ENCODE results near the gene BTG4.

The BTG4 gene

DNA sequence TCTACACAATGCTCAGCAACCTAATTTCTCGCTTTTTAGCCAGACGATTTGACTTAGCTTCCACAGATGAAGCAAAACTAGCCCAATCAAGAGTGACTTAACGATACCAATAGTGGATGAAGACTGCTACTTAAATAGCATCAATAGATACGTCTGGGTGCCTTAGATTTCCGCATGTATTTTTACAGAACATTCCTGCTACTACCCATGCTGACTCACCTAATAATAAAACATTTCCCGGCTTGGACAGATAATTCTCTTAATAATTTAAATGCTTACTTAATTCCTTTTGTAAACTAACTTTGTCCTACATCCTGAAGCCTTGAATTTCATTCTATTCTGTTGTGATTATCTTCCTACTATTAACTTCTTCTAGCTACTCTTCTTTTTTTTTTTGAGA is 23.1 kb upstream of the BTG4 start:
- no peak for DNase-seq

DNA sequence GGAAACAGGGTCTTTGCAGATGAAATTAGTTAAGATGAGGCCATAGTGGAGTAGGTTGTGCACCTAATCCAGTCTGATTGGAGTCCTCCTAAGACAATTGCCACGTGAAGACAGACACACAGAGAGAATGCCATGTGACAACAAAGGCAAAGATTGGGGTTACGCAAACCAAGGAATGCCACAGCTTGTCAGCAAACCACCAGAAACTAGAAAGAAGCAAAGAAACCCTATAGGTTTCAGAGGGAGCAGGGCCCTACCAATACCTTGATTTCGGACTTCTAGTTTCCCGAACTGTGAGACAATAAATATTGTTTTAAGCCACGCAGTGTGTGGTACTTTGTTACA is 20.2 kb upstream of the BTG4 start:
- no peak for DNase-seq

DNA sequence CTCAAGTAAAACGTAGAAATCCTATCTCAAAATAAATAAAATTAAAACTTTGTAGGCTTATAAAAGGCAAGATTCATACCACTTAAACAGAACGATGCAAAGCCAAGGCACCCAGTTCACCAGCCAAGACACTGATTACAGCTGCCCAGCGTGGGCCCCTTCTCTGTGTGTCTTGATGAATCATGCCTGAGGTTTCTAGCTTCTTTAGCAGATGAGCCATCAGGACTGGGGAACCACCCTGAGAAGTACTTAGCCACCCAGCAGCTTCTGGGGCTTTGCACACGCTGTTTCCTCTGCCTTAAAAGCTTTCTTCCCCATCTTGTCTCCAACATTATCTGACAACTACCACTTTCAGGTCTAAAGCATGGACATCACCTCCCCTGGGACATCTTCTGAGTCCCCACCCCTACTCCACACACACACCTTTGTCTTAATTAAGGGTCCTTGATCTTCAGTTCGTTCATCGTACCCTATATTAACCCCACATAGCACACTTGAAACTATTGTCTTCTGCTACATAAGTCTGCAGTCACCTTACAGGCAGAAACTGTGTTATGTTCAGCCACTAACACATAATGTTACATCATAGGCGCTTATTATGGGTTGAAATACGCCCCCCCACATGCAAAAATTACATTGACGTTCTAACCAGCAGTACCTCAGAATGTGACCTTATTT is 19.6 kb upstream of the BTG4 start:
- peak; percentile 74 for DNase-seq

DNA sequence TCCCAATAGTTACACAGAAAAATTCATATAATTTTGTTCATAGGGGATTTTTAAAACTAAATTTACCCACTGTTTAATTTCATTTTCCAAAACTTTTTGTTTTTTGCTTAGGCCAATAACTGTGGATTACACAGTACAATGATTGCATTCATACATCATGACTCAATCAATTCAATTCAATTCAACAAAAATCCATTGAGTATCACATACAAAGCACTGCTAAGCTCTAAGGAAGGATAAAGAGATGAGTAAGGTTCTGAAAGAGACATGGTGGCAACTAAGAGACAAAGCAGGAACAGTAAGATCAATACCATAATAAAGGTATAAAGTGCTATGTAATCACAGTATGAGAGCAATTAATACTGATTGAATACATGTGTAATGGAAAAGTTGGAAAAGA is 18.9 kb upstream of the BTG4 start:
- no peak for DNase-seq

DNA sequence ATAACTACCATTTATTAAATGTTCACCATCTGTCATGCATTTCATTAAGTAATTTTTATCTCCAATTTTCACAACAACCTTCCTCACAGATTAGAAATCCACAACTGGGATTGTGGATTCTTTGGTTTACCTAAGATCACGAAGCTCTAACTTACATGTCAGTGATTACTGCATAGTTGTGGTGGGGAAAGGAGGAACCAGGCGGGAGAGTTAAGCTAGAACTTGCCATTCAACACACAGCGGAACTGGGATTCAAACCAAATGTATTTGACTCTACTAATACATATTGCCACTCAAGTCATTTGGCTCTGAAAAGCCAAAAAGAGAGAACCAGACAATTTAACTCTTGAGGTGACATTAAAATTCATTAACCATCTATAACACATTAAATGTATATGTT is 17.9 kb upstream of the BTG4 start:
- DNase-seq, result no peak

DNA sequence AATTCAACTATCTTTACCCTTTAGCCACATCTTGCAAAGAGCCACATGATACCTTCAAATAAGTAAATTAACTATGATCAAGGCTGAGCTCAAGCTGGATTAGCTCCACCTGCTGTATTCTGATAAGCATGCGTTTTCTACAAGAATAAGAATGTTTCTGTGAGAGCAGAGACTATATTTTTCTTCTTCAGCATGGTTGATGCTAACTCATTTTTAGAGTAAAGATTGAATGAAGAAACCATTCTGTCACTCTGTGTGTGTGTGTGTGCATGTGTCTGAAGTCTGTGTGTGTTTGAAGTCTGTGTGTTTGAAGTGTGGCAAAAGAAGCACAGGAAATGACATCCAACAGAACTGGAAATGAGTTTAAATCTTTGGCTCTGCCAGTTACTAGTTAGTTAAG is 16.4 kb upstream of the BTG4 start:
- no peak for DNase-seq

DNA sequence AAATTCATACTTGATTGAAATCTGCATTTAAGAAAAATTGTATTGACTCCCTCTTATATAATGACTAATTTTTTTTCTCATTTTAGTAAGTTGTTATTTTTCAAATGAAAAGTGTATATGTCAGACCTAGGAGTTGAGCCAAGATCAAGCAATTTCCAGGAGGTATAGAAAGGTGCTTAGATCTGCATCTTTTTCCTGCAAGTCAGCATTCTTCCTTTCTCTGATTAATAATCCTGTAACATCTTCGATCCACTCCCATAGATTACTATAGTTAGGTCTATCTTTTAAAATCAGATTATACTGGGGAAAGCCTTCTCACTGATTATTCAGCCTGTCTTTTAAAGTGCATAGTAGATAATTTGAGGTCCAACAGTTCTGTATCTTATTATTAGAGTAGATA is 15.1 kb upstream of the BTG4 start:
- DNase-seq, result no peak

DNA sequence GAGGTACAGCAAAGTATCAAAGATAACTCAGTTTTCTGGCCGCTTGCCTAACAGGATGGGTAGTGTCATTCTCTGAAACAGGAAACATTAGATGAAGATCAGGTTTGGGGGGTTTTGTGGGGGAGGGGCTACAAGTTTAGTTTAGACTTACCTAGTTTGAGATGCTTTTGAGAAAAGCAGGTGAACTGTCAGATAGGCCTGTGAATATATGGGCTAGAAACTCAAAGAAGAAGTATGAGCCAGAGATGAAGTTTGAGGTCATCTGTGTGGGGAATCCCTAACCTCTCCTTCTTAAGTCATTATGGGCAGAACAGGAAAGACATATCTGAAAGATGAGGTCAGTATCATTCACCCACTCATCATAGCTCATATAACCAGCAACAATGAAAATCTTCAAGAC is 14.3 kb upstream of the BTG4 start:
- no peak for DNase-seq

DNA sequence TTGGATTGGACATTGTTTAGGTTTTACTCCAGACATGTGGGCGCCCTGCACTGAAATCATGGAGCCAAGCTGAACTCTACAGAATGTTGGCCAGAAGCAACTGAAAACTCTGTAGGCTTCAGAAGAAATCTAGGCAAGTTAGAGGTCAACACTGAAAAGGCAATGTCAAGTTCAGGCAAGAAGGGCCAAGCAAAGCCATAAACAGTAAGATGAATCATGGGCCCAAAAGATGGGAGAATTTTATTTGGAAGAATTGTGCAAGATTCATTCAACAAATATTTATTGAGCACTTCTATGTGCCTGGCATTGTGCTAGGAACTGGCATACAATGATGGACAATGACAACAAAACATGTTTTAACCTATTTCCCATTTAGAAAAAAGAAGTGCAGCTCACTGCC is 13.3 kb upstream of the BTG4 start:
- DNase-seq, result no peak

DNA sequence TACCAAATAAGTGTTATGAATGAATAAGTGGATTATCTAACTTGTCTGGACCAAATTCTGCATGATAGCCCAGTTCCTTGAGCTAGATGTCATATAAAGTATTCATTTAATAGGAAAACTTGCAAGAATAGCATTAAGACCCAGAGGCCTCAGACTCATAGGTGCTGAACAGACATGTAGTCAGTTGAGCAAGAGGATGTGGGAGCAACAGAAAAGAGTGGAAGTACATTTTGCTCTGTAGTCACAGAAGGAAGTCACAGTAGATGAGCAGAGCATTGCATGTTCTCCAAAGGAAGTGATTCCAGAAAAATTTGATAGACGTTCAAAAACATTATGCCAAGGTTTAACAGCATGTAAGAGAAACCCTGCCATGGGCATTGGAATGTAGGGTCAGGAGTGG is 11.9 kb upstream of the BTG4 start:
- no peak for DNase-seq

DNA sequence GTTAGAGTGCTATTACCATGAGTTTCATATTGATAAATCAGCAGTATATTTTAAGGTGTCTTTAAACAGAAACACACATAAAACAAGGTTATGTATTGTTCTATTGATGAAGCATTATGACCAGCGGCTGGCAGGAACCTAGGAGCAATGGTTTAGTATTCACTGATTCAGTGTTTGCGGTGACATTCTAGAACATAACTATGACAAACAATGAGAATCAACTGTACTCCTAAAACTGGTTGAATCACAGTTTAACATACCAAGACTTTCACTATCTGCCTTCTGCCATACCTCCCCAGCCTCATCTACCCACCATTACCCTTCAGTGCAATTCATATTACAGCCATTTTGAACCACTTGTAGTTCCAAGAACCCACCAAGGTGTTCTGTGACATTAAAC is 11.2 kb upstream of the BTG4 start:
- no peak for DNase-seq

DNA sequence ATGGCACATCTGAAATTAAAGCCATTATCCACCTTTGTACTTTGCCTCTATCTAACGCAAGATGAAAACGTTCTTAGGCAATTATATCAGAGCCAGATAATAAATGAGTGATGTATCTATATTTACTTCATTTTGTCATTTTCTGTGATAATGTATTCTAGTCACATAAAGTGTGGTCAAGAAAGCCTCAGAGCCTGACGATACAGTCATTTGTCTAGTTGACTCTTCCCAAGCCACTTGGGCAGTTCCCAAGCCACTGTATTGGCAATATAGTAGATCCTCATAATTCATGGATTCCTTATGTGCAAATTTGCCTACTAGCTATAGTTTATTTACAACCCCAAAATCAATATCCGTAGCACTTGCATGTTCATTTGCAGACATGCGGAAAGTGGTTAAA is 10.2 kb upstream of the BTG4 start:
- DNase-seq, result no peak

DNA sequence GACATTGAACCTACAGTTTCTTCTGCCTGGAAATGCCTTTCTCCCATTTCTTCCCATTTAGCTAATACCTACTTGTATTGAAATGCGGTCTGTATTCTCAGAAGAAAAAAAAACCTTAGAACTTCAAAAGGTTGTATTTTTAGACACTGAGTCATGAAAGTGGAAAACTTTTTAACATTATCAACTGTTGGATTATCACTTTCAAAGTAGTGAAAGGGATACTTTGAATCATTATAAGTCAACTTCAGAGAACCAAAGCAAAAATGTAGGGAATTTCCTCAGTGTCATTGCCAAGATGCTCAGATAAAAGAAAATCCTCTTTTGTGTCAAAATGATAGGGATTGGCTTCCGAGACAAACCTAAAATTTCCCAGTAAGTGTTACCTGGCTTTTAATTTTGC is 8.9 kb upstream of the BTG4 start:
- DNase-seq, result no peak

DNA sequence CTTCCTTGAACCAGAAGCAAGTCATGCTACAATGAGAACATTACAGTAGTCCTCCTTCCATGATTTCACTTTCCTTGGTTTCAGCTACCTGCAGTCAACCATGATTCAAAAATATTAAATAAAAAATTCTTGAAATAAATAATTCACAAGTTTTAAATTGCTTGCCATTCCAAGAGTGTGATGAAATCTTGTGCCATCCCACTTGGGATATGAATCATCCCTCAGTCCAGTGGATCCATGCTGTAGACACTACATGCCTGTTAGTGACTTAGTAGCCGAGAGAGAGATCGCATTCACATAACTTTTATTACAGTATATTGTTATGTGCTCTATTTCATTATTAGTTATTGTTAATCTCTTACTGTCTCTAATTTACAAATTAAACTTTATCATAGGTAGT is 8.4 kb upstream of the BTG4 start:
- no peak for DNase-seq

DNA sequence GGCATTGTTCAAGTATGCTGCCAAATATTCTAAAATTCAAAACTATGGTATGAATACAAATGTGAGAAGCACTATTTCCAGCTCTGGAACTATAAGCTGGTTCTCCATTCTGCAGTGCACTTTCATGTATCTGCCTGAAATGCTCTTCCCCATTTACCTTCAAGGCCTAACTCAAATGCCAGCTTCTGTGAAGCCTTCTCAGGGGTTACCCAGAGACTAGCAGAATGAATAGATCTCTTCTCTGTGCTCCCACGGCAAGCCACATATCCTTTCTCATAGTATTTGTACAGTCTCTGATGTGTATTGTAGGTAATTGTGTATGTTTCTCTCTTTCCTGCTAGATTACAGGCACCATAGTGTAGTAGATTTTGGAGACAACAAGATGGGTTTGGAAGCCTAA is 6.5 kb upstream of the BTG4 start:
- no peak for DNase-seq

DNA sequence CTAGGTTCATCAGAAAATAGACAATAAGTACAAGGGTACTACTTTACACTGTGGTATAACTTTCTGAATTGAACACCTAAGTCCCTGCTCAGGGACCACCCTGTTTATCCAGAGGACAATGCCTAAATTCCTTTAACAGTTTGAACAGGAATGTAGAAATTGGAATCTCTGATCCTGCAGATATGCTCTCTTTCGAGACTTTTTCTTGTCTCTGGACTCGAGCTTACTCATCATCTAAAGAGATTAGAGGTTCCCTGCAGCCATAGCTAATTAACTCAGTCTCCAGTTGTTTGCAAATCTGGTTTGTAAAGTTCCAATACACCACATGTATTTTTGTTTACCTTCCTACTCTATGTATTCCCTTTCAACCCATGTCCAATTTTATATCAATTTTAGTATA is 3.4 kb upstream of the BTG4 start:
- DNase-seq, result no peak

DNA sequence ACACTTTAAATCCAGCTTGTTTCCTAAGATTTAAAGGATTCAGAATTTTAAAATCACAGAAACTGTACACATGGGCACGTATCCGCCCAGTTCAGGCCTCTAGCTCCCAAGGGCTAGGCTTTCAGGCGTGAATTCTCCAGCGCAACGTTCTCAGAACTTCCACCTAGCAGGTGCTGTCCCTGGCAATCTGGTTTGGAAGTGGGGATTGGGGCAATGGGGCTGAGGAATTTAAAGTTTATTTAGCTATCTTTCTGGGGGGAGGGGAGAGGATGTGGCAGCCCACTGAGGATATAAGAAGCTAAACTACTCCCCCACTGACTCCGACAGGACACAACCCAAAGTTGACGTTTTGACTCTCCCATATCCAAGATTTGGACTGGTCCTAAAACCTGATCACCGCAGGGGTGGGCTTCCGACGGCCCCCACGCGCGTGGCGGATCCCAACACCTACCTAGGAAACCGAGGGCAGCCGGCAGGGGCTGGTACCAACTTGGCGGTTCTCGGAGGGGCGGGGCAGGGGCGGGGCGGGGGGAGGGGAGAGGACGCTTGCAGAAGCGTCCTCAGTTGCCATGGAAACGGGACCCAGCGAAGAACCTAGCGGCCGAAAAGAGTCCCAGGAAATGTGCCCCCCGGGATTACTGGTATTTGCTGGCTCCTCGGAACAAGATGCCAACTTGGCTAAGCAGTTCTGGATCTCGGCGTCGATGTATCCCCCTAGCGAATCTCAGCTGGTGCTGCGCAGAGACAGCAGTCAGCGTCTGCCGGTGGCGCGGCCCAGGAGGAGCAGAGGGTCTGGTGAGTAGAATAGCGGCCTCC is 2.2 kb upstream of the BTG4 start, which contains the start of gene HOATZ:
Gene HOATZ, plus strand, starts transcription at position 563 of the 816 bp plus-strand sequence. Its CDS starts 7 bp downstream, at position 570.
- peak; percentile 61 for DNase-seq

DNA sequence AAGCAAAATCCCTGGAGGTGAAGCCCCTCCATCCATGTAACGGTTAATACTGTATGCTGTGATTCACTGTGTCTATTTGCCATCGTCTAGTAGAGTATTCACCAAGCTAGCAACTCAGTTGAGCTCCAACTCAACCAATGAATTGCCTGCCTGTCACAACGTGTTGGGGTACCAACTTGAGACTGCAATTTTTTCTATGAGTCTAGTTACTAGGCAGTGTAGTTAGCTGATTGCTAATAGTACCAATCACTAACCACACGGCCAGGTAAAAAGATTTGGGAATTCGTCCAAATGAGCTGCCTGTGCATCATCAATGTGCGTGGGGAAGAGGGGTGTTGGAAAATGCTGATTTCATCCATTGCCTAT is 1.0 kb upstream of the BTG4 start:
- no peak for DNase-seq

DNA sequence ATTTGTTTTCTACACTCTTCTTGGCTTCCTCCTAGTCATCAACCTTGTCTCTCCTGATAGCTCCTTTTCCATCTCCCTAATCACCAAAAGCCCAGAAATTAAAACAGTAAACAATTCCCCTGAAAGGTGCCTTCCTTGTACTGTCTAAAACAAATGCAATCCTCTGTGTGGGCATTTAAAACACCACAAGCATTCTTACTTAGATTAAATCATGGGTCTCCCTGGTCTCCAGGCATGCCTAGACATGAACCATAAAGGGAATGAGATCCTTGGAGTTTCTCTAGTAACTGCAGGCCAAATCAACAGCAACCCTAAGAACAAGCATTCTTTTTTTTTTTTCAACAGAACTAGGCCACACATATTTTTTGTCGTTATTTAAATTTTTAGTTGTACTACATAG is 1.9 kb downstream of the BTG4 start:
- no peak for DNase-seq

DNA sequence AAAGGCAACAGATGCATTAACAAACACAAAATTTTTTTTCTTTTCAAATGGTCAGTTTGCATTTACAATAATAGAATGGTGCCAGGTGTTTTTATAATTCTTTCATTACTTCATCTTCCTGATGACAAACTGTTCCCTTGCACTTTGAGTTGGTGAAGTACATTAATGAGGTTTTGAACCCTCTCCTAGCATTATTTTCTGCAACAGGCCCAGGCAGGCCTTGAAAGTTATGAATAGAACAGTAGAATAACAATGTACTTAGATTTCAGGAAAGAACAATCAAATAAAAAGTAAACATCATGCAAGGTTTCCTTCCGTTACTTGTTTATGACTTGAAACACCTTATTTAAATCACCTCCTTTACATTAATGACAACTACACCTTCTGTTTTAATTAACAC is 9.6 kb downstream of the BTG4 start:
- no peak for DNase-seq

DNA sequence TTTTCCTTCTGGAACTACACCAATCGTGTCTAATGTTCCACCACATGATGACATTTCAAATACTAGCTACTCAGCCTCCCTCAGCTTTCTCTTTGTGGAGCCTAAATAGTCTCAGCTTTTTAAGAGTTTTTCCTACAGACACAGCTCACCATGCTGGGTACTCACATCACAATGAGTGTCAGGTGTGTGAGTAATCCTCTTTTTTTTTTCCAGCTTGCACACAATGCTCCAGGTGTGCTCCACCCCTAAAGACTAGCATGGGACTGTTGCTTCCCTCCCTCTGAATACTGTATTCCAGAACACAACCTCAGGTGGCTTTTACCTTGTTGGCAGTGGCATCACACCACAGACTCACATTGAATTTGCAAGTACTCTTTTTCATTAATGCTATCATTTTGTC is 11.7 kb downstream of the BTG4 start:
- no peak for DNase-seq

DNA sequence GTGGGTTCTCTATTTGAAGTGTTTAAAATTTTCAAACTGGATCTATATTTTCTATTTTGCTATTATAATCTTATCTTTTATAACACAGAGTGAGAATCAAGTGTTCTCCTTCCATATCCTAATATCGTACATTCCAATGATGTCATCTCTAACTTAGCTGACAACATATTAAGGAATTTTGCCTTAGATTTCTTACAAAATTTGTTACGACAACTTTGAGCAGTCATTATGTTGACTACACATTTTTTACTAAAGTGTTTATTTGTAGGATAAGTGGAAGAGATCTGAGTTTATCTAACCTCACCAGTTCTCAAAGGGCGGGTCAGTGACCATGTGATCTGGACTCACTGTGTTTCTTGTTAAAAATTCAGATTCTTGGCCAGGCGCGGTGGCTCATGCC is 12.7 kb downstream of the BTG4 start:
- DNase-seq, result no peak

DNA sequence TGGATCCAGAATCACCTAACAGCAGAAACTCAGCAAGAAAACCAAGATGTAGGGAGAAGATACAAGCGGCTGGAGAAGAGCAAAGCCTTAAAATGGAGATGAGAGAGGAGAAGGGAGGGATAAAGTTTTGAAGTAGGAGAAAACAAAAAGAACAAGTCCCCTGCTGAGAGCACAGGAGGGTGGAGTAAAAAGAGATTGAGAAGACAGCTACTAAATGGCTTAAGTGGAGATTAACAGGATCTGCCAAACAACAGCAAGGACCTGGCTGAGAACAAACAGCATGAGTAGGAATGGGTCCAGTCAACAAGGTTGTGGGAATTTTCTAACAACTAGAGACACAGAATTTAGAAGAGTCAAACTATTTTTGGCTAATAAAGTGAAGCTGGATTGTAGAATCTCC is 18.1 kb downstream of the BTG4 start:
- DNase-seq, result no peak

DNA sequence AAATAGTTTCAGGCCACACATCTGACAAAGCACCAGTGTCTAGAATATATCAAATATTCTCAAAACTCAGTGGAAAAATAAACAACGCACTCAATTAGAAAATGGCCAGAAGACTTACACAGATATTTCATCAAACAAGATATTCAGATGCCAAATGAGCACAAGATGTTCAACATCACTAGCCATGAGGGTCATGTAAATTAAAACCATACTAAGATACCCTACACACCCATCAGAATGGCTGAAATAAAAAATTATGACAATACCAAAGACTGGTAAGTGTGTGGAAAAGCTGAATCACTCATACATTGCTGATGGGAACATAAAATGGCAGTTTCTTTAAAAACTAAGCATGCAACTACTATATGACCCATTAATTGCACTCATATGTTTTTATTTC is 21.7 kb downstream of the BTG4 start:
- DNase-seq, result no peak

DNA sequence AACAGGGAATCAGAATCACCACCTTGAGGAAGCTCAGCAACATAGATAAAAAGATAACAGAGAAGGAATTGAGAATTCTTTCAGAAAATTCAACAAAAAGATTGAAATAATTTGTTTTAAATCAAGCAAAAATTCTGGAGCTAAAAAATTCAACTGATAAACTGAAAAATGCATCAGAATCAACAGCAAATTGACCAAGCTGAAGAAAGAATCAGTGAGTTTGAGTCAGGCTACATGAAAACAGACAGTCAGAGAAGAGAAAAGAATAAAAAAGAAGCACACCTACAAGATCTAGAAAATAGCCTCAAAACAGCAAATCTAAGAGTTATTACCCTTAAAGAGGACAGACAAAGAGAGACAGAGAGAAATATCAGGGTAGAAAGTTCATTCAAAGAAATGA is 28.8 kb downstream of the BTG4 start:
- DNase-seq, result no peak

Data from activated CD8-positive, alpha-beta memory T cell treated with anti-CD3 and anti-CD28 coated beads, Interleukin-2, amount 50 U/mL, for 48 hours (primary cell).